COLO668 (cell line): ENCODE measurements around the gene ATP6V1G2.
"Not testable (repeated sequence)": the region's sequence is repeated elsewhere in the genome, so short reads cannot be mapped to it uniquely, and the experiment has no call there.

Experiments used
- DNase-seq: peaks from one replicate; lab custom pipeline; 2025; ENCODE audit not compliant: unreplicated experiment; lab: John Stamatoyannopoulos, UW

ATP6V1G2 gene

GRCh38 chr6:31546339-31546957 is at the start of gene ATP6V1G2:
Gene ATP6V1G2 (minus strand): TSS chr6:31546608. CDS start chr6:31546559, 49 bp downstream.
- peak; percentile 85 for DNase-seq

- no peak for DNase-seq
These were observed 46.0 kb upstream of the ATP6V1G2 start for GRCh38 chr6:31592396-31592771.

- DNase-seq = not testable (repeated sequence)
These were observed 44.3 kb upstream of the ATP6V1G2 start for GRCh38 chr6:31590691-31591090.

GRCh38 chr6:31588871-31589650 is 42.7 kb upstream of the ATP6V1G2 start:
- no peak for DNase-seq

- no peak for DNase-seq
These were observed 41.7 kb upstream of the ATP6V1G2 start for GRCh38 chr6:31587791-31588777.

GRCh38 chr6:31586599-31587281 is 40.3 kb upstream of the ATP6V1G2 start:
- no peak for DNase-seq

- no peak for DNase-seq
These were observed 39.6 kb upstream of the ATP6V1G2 start, which contains the start of gene LST1 for GRCh38 chr6:31586008-31586407. Gene LST1 (plus strand): TSS chr6:31586277. CDS start chr6:31587300, 1,023 bp downstream.

- no peak for DNase-seq
These were observed 39.1 kb upstream of the ATP6V1G2 start for GRCh38 chr6:31585491-31585890.

- no peak for DNase-seq
These were observed 35.8 kb upstream of the ATP6V1G2 start, which contains the start of gene LTB for GRCh38 chr6:31582230-31582643. Gene LTB (minus strand): TSS chr6:31582424. CDS start chr6:31582417, 7 bp downstream.

GRCh38 chr6:31581434-31582229 is 35.2 kb upstream of the ATP6V1G2 start:
- no peak for DNase-seq

- peak; percentile 58 for DNase-seq
These were observed 34.5 kb upstream of the ATP6V1G2 start for GRCh38 chr6:31580807-31581433.

- no peak for DNase-seq
These were observed 34.0 kb upstream of the ATP6V1G2 start for GRCh38 chr6:31580438-31580740.

- no peak for DNase-seq
These were observed 33.4 kb upstream of the ATP6V1G2 start for GRCh38 chr6:31579546-31580437.

GRCh38 chr6:31579119-31579505 is 32.7 kb upstream of the ATP6V1G2 start:
- DNase-seq = no peak

- DNase-seq = no peak
These were observed 32.0 kb upstream of the ATP6V1G2 start for GRCh38 chr6:31578184-31579118.

- no peak for DNase-seq
These were observed 31.2 kb upstream of the ATP6V1G2 start for GRCh38 chr6:31577579-31577966.

- no peak for DNase-seq
These were observed 30.6 kb upstream of the ATP6V1G2 start for GRCh38 chr6:31576897-31577578.
